Neural cell (in vitro differentiated cells): ENCODE results near the gene EEF2KMT. TPM values are rescaled to one million over a fixed set of nuclear protein-coding genes. Genes with fewer than 3 reads are reported as not detected.

Experiments
- H2AFZ ChIP-seq: fragments of 200-600, 300-800 bp; sonication (generic), shearing (Covaris generic); 2 replicates; pipeline ENCODE4 v1.6.0; 2014; ENCODE audit warnings: low read depth, mild to moderate bottlenecking, antibody characterized with exemption, low read length, moderate library complexity
- H3F3A ChIP-seq: fragments of 200-600 bp; shearing (Covaris generic); 2 replicates; pipeline ENCODE4 v1.6.1; 2016; ENCODE audit warnings: mild to moderate bottlenecking, moderate library complexity, mixed read lengths, antibody characterized with exemption, low read length; ENCODE audit not compliant: insufficient read depth, poor library complexity, severe bottlenecking
- H3K27ac ChIP-seq: fragments of 200-600, 300-800 bp; sonication (generic), shearing (Covaris generic); 2 replicates; pipeline ENCODE4 v1.5.1; 2014; ENCODE audit warnings: mild to moderate bottlenecking, low read length, moderate library complexity
- H3K27me3 ChIP-seq: fragments of 300-800, 200-600 bp; sonication (generic), shearing (Covaris generic); 2 replicates; pipeline ENCODE4 v1.6.0; 2014; ENCODE audit warnings: mild to moderate bottlenecking, low read depth, low read length, moderate library complexity; ENCODE audit not compliant: insufficient read depth
- H3K36me3 ChIP-seq: fragments of 300-800, 200-600 bp; sonication (generic), shearing (Covaris generic); 2 replicates; pipeline ENCODE4 v1.5.1; 2014; ENCODE audit warnings: mild to moderate bottlenecking, antibody characterized with exemption, low read length, moderate library complexity; ENCODE audit not compliant: insufficient read depth
- H3K4me2 ChIP-seq: fragments of 300-800, 200-600 bp; sonication (generic), shearing (Covaris generic); 2 replicates; pipeline ENCODE4 v1.6.0; 2014; ENCODE audit warnings: mild to moderate bottlenecking, low read length
- H3K4me3 ChIP-seq: fragments of 300-800, 200-600 bp; sonication (generic), shearing (Covaris generic); 2 replicates; pipeline ENCODE4 v1.5.1; 2014; ENCODE audit warnings: mild to moderate bottlenecking, low read length, moderate library complexity
- H3K79me2 ChIP-seq: fragments of 200-600 bp; shearing (Covaris generic); replicated peaks from 2 replicates; pipeline ENCODE4 v1.6.0; 2014; ENCODE audit warnings: mild to moderate bottlenecking, low read length, moderate library complexity; ENCODE audit not compliant: insufficient read depth
- H3K9ac ChIP-seq: fragments of 300-800, 200-600 bp; sonication (generic), shearing (Covaris generic); 2 replicates; pipeline ENCODE4 v1.6.1; 2016; ENCODE audit warnings: mild to moderate bottlenecking, low read length, mixed read lengths
- H3K9me2 ChIP-seq: fragments of 200-600 bp; shearing (Covaris generic); 2 replicates; pipeline ENCODE4 v1.6.1; 2016; ENCODE audit warnings: mild to moderate bottlenecking, low read length, mixed read lengths; ENCODE audit not compliant: insufficient read depth
- H3K9me3 ChIP-seq: fragments of 200-600, 300-800 bp; sonication (generic), shearing (Covaris generic); 2 replicates; pipeline ENCODE4 v1.6.1; 2016; ENCODE audit warnings: mild to moderate bottlenecking, mixed run types, low read length, moderate library complexity, mixed read lengths
- H4K20me1 ChIP-seq: fragments of 200-600 bp; shearing (Covaris generic); 2 replicates; pipeline ENCODE4 v1.6.1; 2016; ENCODE audit warnings: mild to moderate bottlenecking, mixed run types; ENCODE audit not compliant: insufficient read depth
- EP300 ChIP-seq: fragments of 450-650 bp; conservative IDR thresholded peaks from 2 replicates; pipeline ENCODE4 v1.6.1; 2014; ENCODE audit warnings: antibody characterized with exemption, mild to moderate bottlenecking, moderate library complexity; ENCODE audit not compliant: poor library complexity, severe bottlenecking
- EZH2 ChIP-seq: fragments of 200-600, 300-800 bp; shearing (Covaris generic), sonication (generic); IDR thresholded peaks from 2 replicates; pipeline ENCODE4 v1.6.1; 2014; ENCODE audit warnings: antibody characterized with exemption, low read length, borderline replicate concordance, mild to moderate bottlenecking; ENCODE audit not compliant: insufficient read depth, poor library complexity, severe bottlenecking
- MXI1 ChIP-seq: fragments of 450-650 bp; conservative IDR thresholded peaks from 2 replicates; pipeline ENCODE4 v1.6.1; 2014; ENCODE audit warnings: antibody characterized with exemption, mild to moderate bottlenecking; ENCODE audit not compliant: poor library complexity, severe bottlenecking
- POLR2AphosphoS5 ChIP-seq: IDR thresholded peaks from 2 replicates; pipeline ENCODE4 v1.6.1; 2012
- RAD21 ChIP-seq: fragments of 450-650 bp; conservative IDR thresholded peaks from 2 replicates; pipeline ENCODE4 v1.6.1; 2014; ENCODE audit warnings: antibody characterized with exemption, mild to moderate bottlenecking, moderate library complexity
- REST ChIP-seq: IDR thresholded peaks from 2 replicates; pipeline ENCODE4 v1.6.1; 2012; ENCODE audit warnings: borderline replicate concordance
- SMC3 ChIP-seq: fragments of 450-650 bp; conservative IDR thresholded peaks from 2 replicates; pipeline ENCODE4 v1.6.1; 2014; ENCODE audit warnings: antibody characterized with exemption, mild to moderate bottlenecking, moderate library complexity; ENCODE audit not compliant: poor library complexity
- TAF1 ChIP-seq: IDR thresholded peaks from 2 replicates; pipeline ENCODE4 v1.6.1; 2012; ENCODE audit warnings: low read depth
- polyA plus RNA-seq: library from polyadenylated mRNA; depleted of rRNA; stranded (reverse); fragments of >200 nt; gene quantifications from 2 replicates; pipeline ENCODE4 v1.2.3, GENCODE V29; 2014
- TF ChIP-seq, protein P1 (sequence below): fragments of 450-650 bp; IDR thresholded peaks from 2 replicates; pipeline ENCODE4 v1.5.1; 2014; ENCODE audit warnings: antibody characterized with exemption, mild to moderate bottlenecking, moderate library complexity; ENCODE audit not compliant: poor library complexity, severe bottlenecking

EEF2KMT gene
- polyA plus RNA-seq, 1 donor from 2014 or later: 4.6 TPM

DNA sequence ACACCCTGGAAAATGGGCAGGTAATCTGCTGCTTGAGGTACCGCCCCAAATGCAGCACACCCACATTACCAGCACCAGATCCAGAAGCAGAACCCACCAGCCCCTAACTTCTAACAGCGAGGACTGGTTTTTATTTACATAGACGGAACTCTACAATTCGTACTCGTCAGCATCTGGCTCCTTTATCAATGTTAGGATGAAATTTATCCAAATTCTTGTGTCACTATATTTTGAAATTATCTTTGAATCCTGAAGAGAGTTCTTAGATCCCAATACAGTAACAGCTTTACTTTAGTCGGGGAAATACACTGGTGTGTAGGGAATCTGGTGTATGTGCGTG is 26.3 kb downstream of the EEF2KMT start:
- Histone ChIP-seq H2AFZ (peak overlapping the region; percentile 10), H3K4me3 (peak overlapping the region; percentile 73), H4K20me1 (no peaks in the 10 kb centered on the region), H3K9ac (peak overlapping the region; percentile 74), H3K4me2 (no peak overlapping the region), H3F3A (no peaks in the 10 kb centered on the region), H3K27me3 (no peaks in the 10 kb centered on the region), H3K36me3 (no peaks in the 10 kb centered on the region), H3K9me3 (no peaks in the 10 kb centered on the region), H3K9me2 (no peaks in the 10 kb centered on the region), H3K79me2 (no peaks in the 10 kb centered on the region), H3K27ac (peak overlapping the region; percentile 77)
- TF ChIP-seq SMC3: no peak
- no peak for TF ChIP-seq POLR2AphosphoS5
- TF ChIP-seq TAF1: no peak
- TF ChIP-seq, protein P1, sequence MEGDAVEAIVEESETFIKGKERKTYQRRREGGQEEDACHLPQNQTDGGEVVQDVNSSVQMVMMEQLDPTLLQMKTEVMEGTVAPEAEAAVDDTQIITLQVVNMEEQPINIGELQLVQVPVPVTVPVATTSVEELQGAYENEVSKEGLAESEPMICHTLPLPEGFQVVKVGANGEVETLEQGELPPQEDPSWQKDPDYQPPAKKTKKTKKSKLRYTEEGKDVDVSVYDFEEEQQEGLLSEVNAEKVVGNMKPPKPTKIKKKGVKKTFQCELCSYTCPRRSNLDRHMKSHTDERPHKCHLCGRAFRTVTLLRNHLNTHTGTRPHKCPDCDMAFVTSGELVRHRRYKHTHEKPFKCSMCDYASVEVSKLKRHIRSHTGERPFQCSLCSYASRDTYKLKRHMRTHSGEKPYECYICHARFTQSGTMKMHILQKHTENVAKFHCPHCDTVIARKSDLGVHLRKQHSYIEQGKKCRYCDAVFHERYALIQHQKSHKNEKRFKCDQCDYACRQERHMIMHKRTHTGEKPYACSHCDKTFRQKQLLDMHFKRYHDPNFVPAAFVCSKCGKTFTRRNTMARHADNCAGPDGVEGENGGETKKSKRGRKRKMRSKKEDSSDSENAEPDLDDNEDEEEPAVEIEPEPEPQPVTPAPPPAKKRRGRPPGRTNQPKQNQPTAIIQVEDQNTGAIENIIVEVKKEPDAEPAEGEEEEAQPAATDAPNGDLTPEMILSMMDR: no peak
- TF ChIP-seq EP300: no peak
- no peak for TF ChIP-seq EZH2
- no peak for TF ChIP-seq MXI1
- TF ChIP-seq RAD21: no peak
- TF ChIP-seq REST: no peak

DNA sequence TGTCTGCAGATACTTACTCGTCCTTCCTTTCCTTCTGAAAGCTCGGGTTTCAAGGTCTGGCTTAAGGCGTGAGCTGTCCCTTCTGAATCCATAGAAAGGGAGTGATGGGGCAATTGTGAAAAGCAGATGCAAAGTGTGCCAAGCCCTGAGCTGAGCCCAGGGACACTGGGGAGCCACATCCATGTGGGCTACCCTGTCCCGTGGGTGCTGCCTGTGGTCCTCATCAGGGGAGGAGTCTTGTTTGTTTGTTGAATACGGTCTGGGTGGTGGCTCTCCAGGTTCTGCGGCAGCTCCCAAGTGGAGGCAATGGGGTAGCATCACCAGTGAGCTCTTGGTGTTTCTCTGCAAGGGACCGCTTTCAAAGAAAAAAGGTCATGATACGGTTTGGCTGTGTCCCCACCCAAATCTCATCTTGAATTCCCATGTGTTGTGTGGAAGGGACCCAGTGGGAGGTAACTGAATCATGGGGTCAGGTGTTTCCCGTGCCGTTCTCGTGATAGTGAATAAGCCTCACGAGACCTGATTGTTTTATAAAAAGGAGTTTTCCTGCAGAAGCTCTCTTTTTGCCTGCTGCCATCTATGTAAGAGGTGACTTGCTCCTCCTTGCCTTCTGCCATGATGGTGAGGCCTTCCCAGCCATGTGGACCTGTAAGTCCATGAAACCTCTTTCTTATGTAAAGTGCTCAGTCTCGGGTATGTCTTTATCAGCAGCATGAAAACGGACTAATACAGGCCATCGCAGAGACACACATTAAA is 27.0 kb downstream of the EEF2KMT start:
- H4K20me1 ChIP-seq: no peaks in the 10 kb centered on the region
- H3F3A ChIP-seq: no peaks in the 10 kb centered on the region
- no peaks in the 10 kb centered on the region for H3K79me2 ChIP-seq
- no peaks in the 10 kb centered on the region for H3K36me3 ChIP-seq
- no peak overlapping the region for H3K9ac ChIP-seq
- H3K9me3 ChIP-seq: no peaks in the 10 kb centered on the region
- no peak overlapping the region for H3K27ac ChIP-seq
- no peak overlapping the region for H3K4me2 ChIP-seq
- no peaks in the 10 kb centered on the region for H3K27me3 ChIP-seq
- H2AFZ ChIP-seq: no peak overlapping the region
- H3K9me2 ChIP-seq: no peaks in the 10 kb centered on the region
- no peak overlapping the region for H3K4me3 ChIP-seq
- TF ChIP-seq TAF1 (no peak), RAD21 (no peak), SMC3 (no peak), EZH2 (no peak), EP300 (no peak), POLR2AphosphoS5 (no peak), REST (no peak), MXI1 (no peak)
- TF ChIP-seq, protein P1: no peak
